HG02642 (cell line): ENCODE data around the gene HAL.

Experiments
- ATAC-seq: cut with Tn5 transposase; IDR thresholded peaks from one replicate; pipeline ENCODE4 v1.9.1; 2021; ENCODE audit warnings: mild to moderate bottlenecking; ENCODE audit not compliant: unreplicated experiment, poor library complexity

The HAL gene

DNA sequence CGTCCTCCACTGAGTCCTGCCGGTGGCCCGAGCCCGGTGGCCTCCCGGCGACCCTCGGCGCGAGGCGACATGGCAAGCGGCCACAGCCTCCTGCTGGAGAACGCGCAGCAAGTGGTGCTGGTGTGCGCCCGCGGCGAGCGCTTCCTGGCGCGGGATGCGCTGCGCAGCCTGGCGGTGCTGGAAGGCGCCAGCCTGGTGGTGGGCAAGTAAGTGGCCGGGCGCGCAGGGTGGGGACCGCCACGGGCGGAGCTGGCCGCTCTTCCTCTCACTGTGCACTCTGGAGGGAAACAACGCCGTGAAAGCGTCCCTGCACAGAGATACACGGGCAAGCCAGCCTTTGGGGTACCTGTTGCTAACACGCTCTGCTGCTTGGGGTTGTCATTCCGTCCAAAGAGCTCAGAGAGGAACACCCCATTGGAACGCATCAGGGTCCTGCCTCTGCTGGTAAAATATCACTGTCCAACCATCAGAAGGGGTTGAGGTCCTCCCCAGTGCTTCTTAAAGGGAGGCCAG, 52.8 kb downstream of the HAL start, which contains the start of gene AMDHD1:
AMDHD1 (plus strand) TSS at position 2 of the 513 bp plus-strand sequence; CDS start at position 70, 68 bp downstream.
- ATAC-seq: peak; percentile 66

DNA sequence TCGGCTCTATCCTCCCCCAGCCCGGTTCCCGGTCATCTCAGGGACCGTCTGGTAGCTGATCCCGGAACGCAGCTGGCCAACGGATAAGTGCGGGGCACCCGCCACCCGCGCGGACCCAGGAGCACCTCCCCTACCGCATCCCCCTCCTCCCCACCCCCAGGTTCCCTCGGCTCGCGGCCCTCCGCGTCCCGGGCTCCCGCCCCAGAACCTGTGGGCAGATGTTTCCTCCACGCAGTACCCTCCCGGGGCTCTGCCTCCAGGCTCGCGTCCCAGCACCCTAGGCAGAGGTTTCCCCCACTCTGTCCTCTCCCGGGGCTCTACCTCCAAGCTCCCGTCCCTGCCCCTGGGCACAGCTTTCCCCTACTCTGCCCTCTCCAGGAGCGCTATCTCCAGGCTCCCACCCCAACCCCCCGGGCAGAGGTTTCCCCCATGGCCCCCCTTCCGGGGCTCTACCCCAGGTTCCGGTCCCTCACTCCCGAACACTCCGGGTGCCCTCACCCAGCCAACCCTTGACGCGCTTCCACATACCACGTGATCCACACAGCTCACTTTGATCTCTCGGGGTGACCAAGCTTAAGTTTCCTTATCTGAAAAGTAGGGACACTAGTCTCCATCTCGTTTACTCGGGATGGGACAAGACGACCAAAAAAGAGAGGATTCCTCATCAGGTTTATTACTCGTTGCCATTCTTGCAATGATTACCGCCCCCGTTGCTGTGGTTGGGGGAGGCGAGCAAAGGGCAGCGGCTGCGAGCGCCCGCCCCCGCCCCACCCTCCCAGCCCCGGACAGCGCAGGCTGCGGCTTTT, 53.4 kb downstream of the HAL start, which contains the start of gene CCDC38:
CCDC38 (minus strand) TSS at position 91 of the 806 bp plus-strand sequence. CDS start 6,105 bp downstream, outside the sequence.
- peak; percentile 98 for ATAC-seq

GRCh38 chr12:95942101-95942523, 54.0 kb downstream of the HAL start:
- ATAC-seq: no peak

- no peak for ATAC-seq
Measured at GRCh38 chr12:95940514-95940913, 55.6 kb downstream of the HAL start.
